HepG2 (cell line): ENCODE measurements around the gene CIAO2B. TPM values are rescaled to one million over a fixed set of nuclear protein-coding genes. Genes with fewer than 3 reads are reported as not detected.

Experiments
- ATF4 ChIP-seq, 2 experiments: fragments of 450-650 bp in 1 of 2; sonication (generic) in 1 of 2; formaldehyde crosslinking; IDR thresholded peaks; 2 replicates each; pipeline versions ENCODE4 v1.5.0 to v1.8.0; 2020 to 2022; ENCODE audit warnings: mild to moderate bottlenecking in 1 of 2, missing genetic modification reagents in 1 of 2
- CBFB ChIP-seq: sonication (generic); formaldehyde crosslinking; IDR thresholded peaks from 2 replicates; pipeline ENCODE4 v1.4.0; 2020; ENCODE audit warnings: missing genetic modification reagents
- CTCF ChIP-seq: sonication (generic); formaldehyde crosslinking; IDR thresholded peaks from 2 replicates; pipeline ENCODE4 v1.5.0; 2020; ENCODE audit warnings: mild to moderate bottlenecking, missing genetic modification reagents, moderate library complexity
- E2F5 ChIP-seq: sonication (generic); formaldehyde crosslinking; conservative IDR thresholded peaks from 2 replicates; pipeline ENCODE4 v1.4.0; 2020; ENCODE audit warnings: missing genetic modification reagents
- IKZF4 ChIP-seq: sonication (generic); formaldehyde crosslinking; IDR thresholded peaks from 2 replicates; pipeline ENCODE4 v1.5.1; 2020; ENCODE audit warnings: borderline replicate concordance, mild to moderate bottlenecking, low read depth, missing genetic modification reagents; ENCODE audit errors: not compliant biosample characterization
- KLF11 ChIP-seq: IDR thresholded peaks from 2 replicates; pipeline ENCODE4 v1.6.1; 2016; ENCODE audit warnings: missing compliant biosample characterization
- MXI1 ChIP-seq: IDR thresholded peaks from 3 replicates; pipeline ENCODE4 v1.6.1; 2012; ENCODE audit warnings: low read depth, low read length, inconsistent platforms, borderline replicate concordance
- NFKB2 ChIP-seq: sonication (generic); formaldehyde crosslinking; IDR thresholded peaks from 2 replicates; pipeline ENCODE4 v1.4.0; 2020; ENCODE audit warnings: missing genetic modification reagents, borderline replicate concordance
- NFRKB ChIP-seq: fragments of 450-650 bp; IDR thresholded peaks from 2 replicates; pipeline ENCODE4 v1.6.1; 2017
- PLSCR1 ChIP-seq: sonication (generic); formaldehyde crosslinking; IDR thresholded peaks from 2 replicates; pipeline ENCODE4 v1.5.0; 2020; ENCODE audit warnings: missing genetic modification reagents, mild to moderate bottlenecking, borderline replicate concordance
- SIX4 ChIP-seq: sonication (generic); formaldehyde crosslinking; IDR thresholded peaks from 2 replicates; pipeline ENCODE4 v1.4.0; 2020; ENCODE audit warnings: missing genetic modification reagents
- TRIM22 ChIP-seq: fragments of 450-650 bp; IDR thresholded peaks from 2 replicates; pipeline ENCODE4 v1.6.1; 2017
- ZBTB26 ChIP-seq: IDR thresholded peaks from 2 replicates; pipeline ENCODE4 v1.6.1; 2016; ENCODE audit warnings: missing compliant biosample characterization, missing genetic modification reagents, borderline replicate concordance
- ZNF143 ChIP-seq: sonication (generic); formaldehyde crosslinking; IDR thresholded peaks from 2 replicates; pipeline ENCODE4 v1.4.0; 2020; ENCODE audit warnings: missing genetic modification reagents
- ZNF234 ChIP-seq: sonication (generic); formaldehyde crosslinking; conservative IDR thresholded peaks from 2 replicates; pipeline ENCODE4 v1.5.1; 2020; ENCODE audit warnings: mild to moderate bottlenecking, missing genetic modification reagents
- ZNF451 ChIP-seq: sonication (generic); formaldehyde crosslinking; IDR thresholded peaks from 2 replicates; pipeline ENCODE4 v1.5.0; 2020; ENCODE audit warnings: mild to moderate bottlenecking, missing genetic modification reagents
- ZNF569 ChIP-seq: sonication (generic); formaldehyde crosslinking; IDR thresholded peaks from 2 replicates; pipeline ENCODE4 v1.5.0; 2020; ENCODE audit warnings: mild to moderate bottlenecking, missing genetic modification reagents, moderate library complexity, borderline replicate concordance
- ZNF619 ChIP-seq: sonication (generic); formaldehyde crosslinking; IDR thresholded peaks from 2 replicates; pipeline ENCODE4 v1.4.0; 2020; ENCODE audit warnings: mild to moderate bottlenecking, missing genetic modification reagents
- ZNF660 ChIP-seq: sonication (generic); formaldehyde crosslinking; IDR thresholded peaks from 2 replicates; pipeline ENCODE4 v1.5.1; 2020; ENCODE audit warnings: mild to moderate bottlenecking, low read depth, missing genetic modification reagents, borderline replicate concordance
- ZNF670 ChIP-seq: sonication (generic); formaldehyde crosslinking; IDR thresholded peaks from 2 replicates; pipeline ENCODE4 v1.8.0; 2022; ENCODE audit warnings: mild to moderate bottlenecking, missing genetic modification reagents, borderline replicate concordance
- ZNF747 ChIP-seq: sonication (generic); formaldehyde crosslinking; IDR thresholded peaks from 2 replicates; pipeline ENCODE4 v1.8.1; 2023; ENCODE audit warnings: missing genetic modification reagents, mild to moderate bottlenecking, borderline replicate concordance
- polyA plus RNA-seq, 8 experiments: library from polyadenylated mRNA; depleted of rRNA in 3 of 8; stranded (reverse) in 7 of 8; unstranded in 1 of 8; fragments of >200 nt; fragmentation: Illumina TruSeq in 4 of 8; extraction: Trizol in 4 of 8; gene quantifications; 2 replicates each; pipeline versions ENCODE4 v1.2.1 to v1.2.3, GENCODE V29; 2011 to 2016; ENCODE audit warnings: low read depth in 4 of 8, missing spikeins in 1 of 8, mixed read lengths in 1 of 8; ENCODE audit not compliant: insufficient read depth in 1 of 8
- total RNA-seq, 5 experiments: library from RNA; depleted of rRNA; stranded (reverse); fragments of >200 nt; fragmentation: Illumina TruSeq; extraction: Trizol; gene quantifications; 2 replicates each; pipeline ENCODE4 v1.2.3, GENCODE V29; 2016; ENCODE audit warnings: low read depth in 1 of 5

CIAO2B gene
- total and polyA plus RNA-seq, 2 of the 13 experiments (the other 11 are each of a cell fraction or from before 2014, with no cell fraction given) = 157 to 293 TPM

GRCh38 chr16:66935314-66936011 is 1.3 kb upstream of the CIAO2B start, which contains the start of gene CES2 (continued):
- no peak for TF ChIP-seq TRIM22
- TF ChIP-seq NFRKB = no peak
- TF ChIP-seq ZNF619 (CRISPR knock-in tag) = peak; percentile 96; the same call in 1 of the 2 replicates
- TF ChIP-seq CBFB = no peak
- peak; percentile 18; the same call in 1 of the 2 replicates for TF ChIP-seq ZNF143 (CRISPR knock-in tag)
- peak; percentile 32; the same call in 1 of the 2 replicates for TF ChIP-seq SIX4 (CRISPR knock-in tag)
- no peak for TF ChIP-seq ZNF234
- TF ChIP-seq KLF11 (CRISPR knock-in tag) = no peak
- peak; percentile 51; the same call in 1 of the 2 replicates for TF ChIP-seq ZBTB26
- peak; percentile 35; the same call in 1 of the 2 replicates for TF ChIP-seq CTCF (CRISPR knock-in tag)
- no peak for TF ChIP-seq E2F5 (CRISPR knock-in tag)
- peak in 1 of 2 experiments; percentile 38; a peak in 1 of 4 replicates for TF ChIP-seq ATF4 (CRISPR knock-in tag; IDR thresholded peaks at IDR 0.05)
- no peak; the same call in 1 of the 2 replicates for TF ChIP-seq ZNF660 (CRISPR knock-in tag)
- TF ChIP-seq ZNF670 (CRISPR knock-in tag) = peak; percentile 90; the same call in 1 of the 2 replicates
- TF ChIP-seq NFKB2 (CRISPR knock-in tag) = peak; percentile 65; the same call in 1 of the 2 replicates
- TF ChIP-seq ZNF569 (CRISPR knock-in tag) = no peak
- TF ChIP-seq MXI1 = peak; percentile 82; the same call in 1 of the 3 replicates
- peak; percentile 90; the same call in 1 of the 2 replicates for TF ChIP-seq PLSCR1 (CRISPR knock-in tag)
- TF ChIP-seq IKZF4 = peak; percentile 84
- TF ChIP-seq ZNF747 = peak; percentile 83; the same call in 1 of the 2 replicates
- peak; percentile 92 for TF ChIP-seq ZNF451 (CRISPR knock-in tag)
